GM19467 (cell line): ENCODE measurements around the gene MAGI2.

ENCODE experiments used
- ATAC-seq: cut with Tn5 transposase; IDR thresholded peaks from one replicate; pipeline ENCODE4 v1.9.1; 2021; ENCODE audit warnings: mild to moderate bottlenecking, moderate library complexity; ENCODE audit not compliant: unreplicated experiment

Gene MAGI2

DNA sequence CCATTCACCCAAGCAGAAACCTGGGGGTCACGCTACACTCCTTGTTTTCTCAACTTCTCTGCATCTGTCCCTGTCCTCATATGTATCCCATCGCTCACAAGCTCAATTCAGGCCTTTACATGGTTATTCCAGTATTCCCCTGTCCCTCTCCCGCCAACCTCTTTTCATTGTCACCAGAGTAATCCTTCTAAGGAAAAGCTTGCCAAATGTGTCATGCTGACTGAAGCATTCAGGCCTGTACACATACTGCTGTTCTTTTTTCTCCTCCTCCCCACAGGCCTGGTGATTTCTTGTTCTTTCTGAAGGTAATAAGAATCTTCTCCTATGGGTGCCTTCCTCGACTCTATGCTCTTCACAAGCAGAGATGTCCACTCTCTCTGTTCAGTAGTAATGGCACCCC is 1372.7 kb downstream of the MAGI2 start:
- no peak for ATAC-seq

DNA sequence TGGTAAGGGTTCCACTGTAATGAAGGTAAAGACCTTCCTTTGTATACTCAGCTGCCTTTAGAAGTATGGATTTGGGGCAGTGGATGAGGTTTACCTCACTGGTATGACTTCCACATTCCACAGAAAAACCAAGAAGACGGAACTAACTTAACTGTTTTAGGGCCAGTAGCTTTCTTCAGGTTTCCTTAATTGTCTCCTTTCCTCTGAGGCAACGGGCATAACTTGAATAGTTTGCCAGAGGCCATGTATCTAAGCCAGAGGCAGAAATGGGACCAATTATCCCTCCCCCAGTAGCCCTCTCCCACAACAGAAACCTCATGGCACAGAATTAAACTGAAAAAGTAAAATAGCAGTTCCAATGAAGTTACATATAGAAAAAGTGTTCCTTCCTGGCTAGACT is 1373.2 kb downstream of the MAGI2 start:
- ATAC-seq, result no peak

GRCh38 chr7:78074713-78075112 is 1378.8 kb downstream of the MAGI2 start:
- no peak for ATAC-seq

DNA sequence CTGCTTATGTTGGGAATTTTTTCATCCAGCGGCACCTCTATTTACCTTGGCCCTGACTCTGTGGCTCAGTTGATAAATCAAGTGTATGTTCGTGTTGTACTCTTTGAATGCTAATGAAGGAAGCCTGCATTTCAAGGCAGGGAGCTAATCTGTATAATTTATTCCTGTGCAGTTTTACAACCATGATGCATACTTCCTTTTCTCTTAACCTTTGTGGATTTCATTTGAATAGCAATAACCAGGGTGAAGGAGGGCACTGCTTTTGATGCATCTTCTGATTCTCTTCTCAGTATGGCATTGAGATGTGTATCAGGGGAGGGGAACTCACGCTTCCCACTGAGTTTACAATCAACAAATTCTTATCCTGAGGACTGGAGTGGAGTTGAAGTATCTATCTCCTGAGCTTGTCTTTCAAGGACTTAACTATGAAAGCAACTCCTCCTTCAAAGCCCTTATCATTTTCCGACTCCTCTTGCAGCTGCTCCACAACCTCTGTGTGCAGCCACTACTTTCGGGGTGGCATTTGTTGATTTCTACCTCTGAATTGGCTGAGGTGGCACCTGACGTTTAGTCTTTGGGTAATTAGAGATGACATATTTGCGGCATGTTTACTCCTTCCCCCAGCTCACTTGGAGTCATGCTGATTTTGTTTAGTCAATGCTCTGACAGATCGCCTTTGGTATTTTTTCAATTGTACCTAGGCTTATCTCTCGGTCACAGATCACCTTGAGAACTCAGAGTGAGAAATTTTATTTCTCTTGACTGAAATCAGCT is 1379.7 kb downstream of the MAGI2 start:
- ATAC-seq, result no peak

DNA sequence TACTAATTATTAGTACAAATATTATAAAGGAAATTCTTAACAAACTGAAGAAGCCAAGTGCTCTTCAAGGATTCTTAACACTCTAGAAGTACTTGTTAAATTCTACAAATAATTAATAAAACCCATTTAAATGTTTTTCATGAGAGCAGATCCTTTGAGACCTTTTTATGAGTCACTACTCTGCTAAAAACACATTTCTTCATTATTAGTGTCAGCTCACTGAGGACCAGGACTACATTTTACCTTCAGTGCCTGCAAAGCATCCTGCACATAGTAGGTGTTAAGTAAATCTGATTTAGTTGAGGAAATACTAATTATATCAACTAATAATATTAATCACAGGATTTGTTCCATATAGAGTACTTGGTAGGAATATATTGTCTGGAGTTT is 1381.3 kb downstream of the MAGI2 start:
- ATAC-seq, result no peak

- ATAC-seq, result no peak
Observed at GRCh38 chr7:78071491-78072200, 1381.8 kb downstream of the MAGI2 start.

DNA sequence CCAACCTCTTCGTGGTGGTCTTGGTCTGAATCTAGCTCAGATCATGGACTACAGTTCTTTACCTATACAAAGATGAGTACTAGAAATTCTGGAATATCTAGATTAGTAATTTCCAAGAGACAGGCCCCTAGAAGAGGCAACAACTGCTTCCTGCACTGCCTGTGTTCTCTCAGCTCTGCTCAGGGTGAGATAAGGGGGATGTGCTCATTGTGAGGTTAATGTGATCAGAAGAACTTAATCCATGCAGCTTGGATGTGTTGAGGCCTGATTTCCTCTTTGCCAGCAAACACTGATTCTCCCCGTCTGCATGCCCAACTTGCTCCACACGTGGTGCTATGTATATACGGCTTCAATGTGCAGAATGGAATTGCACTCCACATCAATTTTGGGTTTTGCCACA is 1386.9 kb downstream of the MAGI2 start:
- no peak for ATAC-seq

DNA sequence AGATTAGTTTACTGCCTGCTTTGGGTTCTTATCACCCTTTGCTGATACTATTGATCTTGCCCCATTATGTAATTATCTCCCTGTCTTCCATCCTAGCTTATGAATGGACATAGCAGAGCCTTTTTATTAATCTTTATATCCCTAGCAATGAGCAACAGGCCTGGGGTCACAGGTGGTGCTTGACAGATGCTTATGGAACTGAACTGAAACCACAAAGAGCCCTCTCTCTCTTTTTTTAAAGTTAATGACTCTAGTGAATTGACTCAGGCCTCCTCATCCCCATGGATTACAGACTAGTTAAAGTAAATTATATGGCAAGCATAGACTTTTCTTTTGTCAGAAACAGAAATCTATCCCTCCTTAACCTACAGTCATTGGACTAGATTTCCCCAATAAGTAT is 1389.7 kb downstream of the MAGI2 start:
- ATAC-seq, result no peak

- ATAC-seq, result no peak
Observed at GRCh38 chr7:78062214-78062613, 1391.3 kb downstream of the MAGI2 start.

DNA sequence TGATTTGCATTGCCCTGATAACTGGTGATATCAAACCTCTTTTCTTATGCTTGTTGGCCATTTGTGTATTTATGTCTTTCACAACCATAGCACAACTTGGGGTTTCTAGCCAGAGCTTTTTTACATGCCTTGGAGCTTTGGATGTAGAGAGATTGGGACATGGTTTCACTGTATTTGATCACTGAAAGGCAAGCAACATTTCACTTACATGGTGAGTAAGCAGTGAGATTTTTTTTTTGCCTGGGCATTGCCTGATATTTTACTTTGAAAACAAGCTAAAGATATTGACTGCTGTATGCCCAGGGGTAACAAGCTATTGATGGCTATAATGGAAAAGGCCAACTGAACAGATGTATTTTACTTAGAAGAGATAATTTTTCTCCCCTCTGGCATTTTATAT is 1395.9 kb downstream of the MAGI2 start:
- no peak for ATAC-seq

GRCh38 chr7:78055599-78055998 is 1397.9 kb downstream of the MAGI2 start:
- no peak for ATAC-seq

GRCh38 chr7:78055001-78055573 is 1398.4 kb downstream of the MAGI2 start:
- ATAC-seq, result no peak

- no peak for ATAC-seq
Observed at GRCh38 chr7:78052112-78052511, 1401.4 kb downstream of the MAGI2 start.

GRCh38 chr7:78047800-78048199 is 1405.7 kb downstream of the MAGI2 start:
- ATAC-seq, result no peak

GRCh38 chr7:78043159-78043558 is 1410.3 kb downstream of the MAGI2 start:
- no peak for ATAC-seq

GRCh38 chr7:78041423-78041822 is 1412.0 kb downstream of the MAGI2 start:
- no peak for ATAC-seq

GRCh38 chr7:78039790-78040776 is 1413.4 kb downstream of the MAGI2 start:
- peak; percentile 73 for ATAC-seq

- ATAC-seq, result no peak
Observed at GRCh38 chr7:78038465-78039080, 1414.9 kb downstream of the MAGI2 start.

DNA sequence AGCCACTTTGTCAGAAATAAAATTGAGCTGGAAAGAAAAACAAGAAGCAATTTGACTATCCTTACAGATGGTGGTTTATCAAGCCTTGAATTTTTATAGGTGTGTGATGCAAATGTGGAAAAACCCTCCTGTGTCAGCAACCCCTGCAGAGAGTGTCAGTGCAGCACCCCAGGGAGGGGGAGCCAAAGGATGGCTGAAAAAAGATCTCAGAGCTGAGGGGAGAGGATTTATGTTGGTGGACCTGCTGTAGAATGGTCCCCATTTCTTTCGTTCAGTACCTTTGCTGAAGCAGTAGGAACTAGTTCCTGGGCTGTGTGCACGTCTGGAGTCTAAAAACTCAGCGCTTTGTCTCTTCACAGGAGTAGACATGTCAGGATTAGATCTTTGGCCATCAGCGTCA is 1415.9 kb downstream of the MAGI2 start:
- ATAC-seq, result no peak

GRCh38 chr7:78033410-78033809 is 1420.1 kb downstream of the MAGI2 start:
- ATAC-seq, result no peak

DNA sequence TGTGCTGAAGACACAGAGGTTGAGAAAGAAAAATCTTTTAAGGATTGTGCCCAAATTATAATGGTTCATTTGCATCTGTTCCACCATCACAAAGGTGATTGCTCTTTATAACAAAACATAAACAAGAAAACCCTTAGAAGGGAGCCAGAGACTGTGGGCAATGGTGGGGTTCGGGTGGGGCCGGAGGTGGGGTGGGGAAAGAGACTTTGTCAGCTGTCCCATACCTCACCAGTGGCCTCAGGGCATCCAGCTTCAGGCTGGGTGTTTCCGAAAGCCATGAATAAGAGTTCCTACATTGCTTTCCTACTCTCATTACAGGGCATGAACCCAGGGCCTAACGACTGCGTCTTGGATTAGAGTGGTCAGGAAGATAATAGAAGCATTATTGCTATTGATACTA is 1427.0 kb downstream of the MAGI2 start:
- no peak for ATAC-seq
